WTC11 (cell line): ENCODE data around the gene GALNT18. TPM values are rescaled to one million over a fixed set of nuclear protein-coding genes. Genes with fewer than 3 reads are reported as not detected.

Experiments used
- ATAC-seq: fragments of 200-7000 bp; cut with Tn5 transposase; 2 replicates; pipeline ENCODE4 v1.10.0; 2021; ENCODE audit warnings: mild to moderate bottlenecking, moderate library complexity
- CTCF ChIA-PET: fragments of 300-600 bp; sonication (Branson Sonifier 250); formaldehyde crosslinking; loops from one replicate; lab custom pipeline; 2021; ENCODE audit warnings: antibody characterized with exemption; lab: Charles Lee
- POLR2A ChIA-PET: fragments of 350-600 bp; sonication (Branson Sonifier 250); formaldehyde crosslinking; loops from one replicate; lab custom pipeline; 2021; ENCODE audit warnings: antibody characterized with exemption; lab: Charles Lee
- DNase-seq: peaks from one replicate; pipeline ENCODE4 v3.0.0; 2021; ENCODE audit warnings: low spot score
- H3K27ac Mint-ChIP-seq: 2 replicates; pipeline ENCODE4 v1.8.0; 2021; ENCODE audit warnings: mixed read lengths
- H3K27me3 Mint-ChIP-seq: 2 replicates; pipeline ENCODE4 v1.8.0; 2021; ENCODE audit warnings: low read depth, mild to moderate bottlenecking, moderate library complexity, mixed read lengths
- H3K36me3 Mint-ChIP-seq: 2 replicates; pipeline ENCODE4 v1.8.0; 2021; ENCODE audit warnings: mixed read lengths
- H3K4me1 Mint-ChIP-seq: 2 replicates; pipeline ENCODE4 v1.8.0; 2022; ENCODE audit warnings: mixed read lengths
- H3K4me3 Mint-ChIP-seq: 2 replicates; pipeline ENCODE4 v1.8.0; 2021; ENCODE audit warnings: mild to moderate bottlenecking, moderate library complexity, mixed read lengths
- H3K9me3 Mint-ChIP-seq: 2 replicates; pipeline ENCODE4 v1.8.0; 2021; ENCODE audit warnings: mixed read lengths
- CBFB ChIP-seq: sonication (generic); formaldehyde crosslinking; IDR thresholded peaks from 2 replicates; pipeline ENCODE4 v1.8.1; 2022; ENCODE audit warnings: mild to moderate bottlenecking, low read depth, missing genetic modification reagents
- ELF4 ChIP-seq: sonication (generic); formaldehyde crosslinking; IDR thresholded peaks from 2 replicates; pipeline ENCODE4 v1.8.1; 2022; ENCODE audit warnings: low read depth, mild to moderate bottlenecking, moderate library complexity, missing genetic modification reagents
- IRF2 ChIP-seq: sonication (generic); formaldehyde crosslinking; IDR thresholded peaks from 2 replicates; pipeline ENCODE4 v1.8.0; 2022; ENCODE audit warnings: low read depth, missing genetic modification reagents, borderline replicate concordance
- JUN ChIP-seq: sonication (generic); formaldehyde crosslinking; IDR thresholded peaks from 2 replicates; pipeline ENCODE4 v1.8.0; 2023; ENCODE audit warnings: mild to moderate bottlenecking, missing genetic modification reagents
- KAT7 ChIP-seq: sonication (generic); formaldehyde crosslinking; IDR thresholded peaks from 2 replicates; pipeline ENCODE4 v1.8.1; 2023; ENCODE audit warnings: missing genetic modification reagents, mild to moderate bottlenecking, borderline replicate concordance
- NFYB ChIP-seq: sonication (generic); formaldehyde crosslinking; conservative IDR thresholded peaks from 2 replicates; pipeline ENCODE4 v1.8.0; 2022; ENCODE audit warnings: low read depth, missing genetic modification reagents
- NR2C2 ChIP-seq: sonication (generic); formaldehyde crosslinking; IDR thresholded peaks from 2 replicates; pipeline ENCODE4 v1.8.0; 2022; ENCODE audit warnings: mild to moderate bottlenecking, missing genetic modification reagents
- RELA ChIP-seq: sonication (generic); formaldehyde crosslinking; IDR thresholded peaks from 2 replicates; pipeline ENCODE4 v1.8.1; 2022; ENCODE audit warnings: missing genetic modification reagents, mild to moderate bottlenecking, borderline replicate concordance
- TEAD4 ChIP-seq: sonication (generic); formaldehyde crosslinking; IDR thresholded peaks from 2 replicates; pipeline ENCODE4 v1.8.0; 2022; ENCODE audit warnings: mild to moderate bottlenecking, missing genetic modification reagents
- ZNF219 ChIP-seq: sonication (generic); formaldehyde crosslinking; IDR thresholded peaks from 2 replicates; pipeline ENCODE4 v1.8.0; 2023; ENCODE audit warnings: missing genetic modification reagents, mild to moderate bottlenecking, borderline replicate concordance
- ZNF232 ChIP-seq: sonication (generic); formaldehyde crosslinking; IDR thresholded peaks from 2 replicates; pipeline ENCODE4 v1.8.0; 2022; ENCODE audit warnings: mild to moderate bottlenecking, missing genetic modification reagents
- ZNF396 ChIP-seq: fragments of 250-450 bp; sonication (Bioruptor Pico); IDR thresholded peaks from 2 replicates; pipeline ENCODE4 v1.8.0; 2021; ENCODE audit warnings: mild to moderate bottlenecking, moderate library complexity, borderline replicate concordance
- total RNA-seq: library from RNA; stranded (reverse); gene quantifications from 3 replicates; pipeline ENCODE4 v1.2.3, GENCODE V29; 2021
- TF ChIP-seq, protein P1 (sequence below): sonication (generic); formaldehyde crosslinking; IDR thresholded peaks from 2 replicates; pipeline ENCODE4 v1.8.0; 2023; ENCODE audit warnings: missing genetic modification reagents, mild to moderate bottlenecking, borderline replicate concordance
- TF ChIP-seq, protein P2 (sequence below): fragments of 200-600 bp; IDR thresholded peaks from 2 replicates; pipeline ENCODE4 v1.8.0; 2022; ENCODE audit warnings: antibody characterized with exemption
- TF ChIP-seq, protein P3 (sequence below): sonication (generic); formaldehyde crosslinking; IDR thresholded peaks from 2 replicates; pipeline ENCODE4 v1.8.1; 2023; ENCODE audit warnings: mild to moderate bottlenecking, missing genetic modification reagents, borderline replicate concordance
- TF ChIP-seq, protein P4 (sequence below): sonication (generic); formaldehyde crosslinking; IDR thresholded peaks from 2 replicates; pipeline ENCODE4 v1.8.1; 2023; ENCODE audit warnings: mild to moderate bottlenecking, missing genetic modification reagents
- TF ChIP-seq, protein P5 (sequence below): sonication (generic); formaldehyde crosslinking; IDR thresholded peaks from 2 replicates; pipeline ENCODE4 v1.8.1; 2023; ENCODE audit warnings: mild to moderate bottlenecking, missing genetic modification reagents, moderate library complexity
- TF ChIP-seq, protein P6 (sequence below): fragments of 250-450 bp; sonication (Bioruptor Pico); IDR thresholded peaks from 2 replicates; pipeline ENCODE4 v1.8.0; 2021; ENCODE audit warnings: mild to moderate bottlenecking

GALNT18 gene
- total RNA-seq, 1 experiment from 2014 or later, result 5.0 TPM

DNA sequence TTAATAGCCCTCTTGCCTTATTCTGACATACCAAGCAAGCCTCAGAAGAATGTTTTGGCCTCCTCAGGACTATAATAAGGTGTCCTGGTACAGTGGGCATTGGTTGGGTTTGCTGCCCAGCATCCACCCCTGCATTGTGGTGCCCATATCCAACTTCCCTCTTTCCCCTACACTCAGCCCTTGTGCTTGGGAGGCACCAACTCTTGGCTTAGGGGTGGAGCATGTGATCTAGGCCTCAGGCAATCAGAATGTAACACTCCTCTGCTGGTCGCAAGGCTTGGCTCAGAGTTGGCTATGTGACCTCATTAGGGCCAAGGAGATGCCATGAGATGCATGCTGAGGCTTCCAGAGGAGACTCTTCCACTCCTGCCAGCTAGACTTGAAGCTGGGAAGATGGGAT lies 391.7 kb downstream of the GALNT18 start (continued):
- TF ChIP-seq, protein P1, sequence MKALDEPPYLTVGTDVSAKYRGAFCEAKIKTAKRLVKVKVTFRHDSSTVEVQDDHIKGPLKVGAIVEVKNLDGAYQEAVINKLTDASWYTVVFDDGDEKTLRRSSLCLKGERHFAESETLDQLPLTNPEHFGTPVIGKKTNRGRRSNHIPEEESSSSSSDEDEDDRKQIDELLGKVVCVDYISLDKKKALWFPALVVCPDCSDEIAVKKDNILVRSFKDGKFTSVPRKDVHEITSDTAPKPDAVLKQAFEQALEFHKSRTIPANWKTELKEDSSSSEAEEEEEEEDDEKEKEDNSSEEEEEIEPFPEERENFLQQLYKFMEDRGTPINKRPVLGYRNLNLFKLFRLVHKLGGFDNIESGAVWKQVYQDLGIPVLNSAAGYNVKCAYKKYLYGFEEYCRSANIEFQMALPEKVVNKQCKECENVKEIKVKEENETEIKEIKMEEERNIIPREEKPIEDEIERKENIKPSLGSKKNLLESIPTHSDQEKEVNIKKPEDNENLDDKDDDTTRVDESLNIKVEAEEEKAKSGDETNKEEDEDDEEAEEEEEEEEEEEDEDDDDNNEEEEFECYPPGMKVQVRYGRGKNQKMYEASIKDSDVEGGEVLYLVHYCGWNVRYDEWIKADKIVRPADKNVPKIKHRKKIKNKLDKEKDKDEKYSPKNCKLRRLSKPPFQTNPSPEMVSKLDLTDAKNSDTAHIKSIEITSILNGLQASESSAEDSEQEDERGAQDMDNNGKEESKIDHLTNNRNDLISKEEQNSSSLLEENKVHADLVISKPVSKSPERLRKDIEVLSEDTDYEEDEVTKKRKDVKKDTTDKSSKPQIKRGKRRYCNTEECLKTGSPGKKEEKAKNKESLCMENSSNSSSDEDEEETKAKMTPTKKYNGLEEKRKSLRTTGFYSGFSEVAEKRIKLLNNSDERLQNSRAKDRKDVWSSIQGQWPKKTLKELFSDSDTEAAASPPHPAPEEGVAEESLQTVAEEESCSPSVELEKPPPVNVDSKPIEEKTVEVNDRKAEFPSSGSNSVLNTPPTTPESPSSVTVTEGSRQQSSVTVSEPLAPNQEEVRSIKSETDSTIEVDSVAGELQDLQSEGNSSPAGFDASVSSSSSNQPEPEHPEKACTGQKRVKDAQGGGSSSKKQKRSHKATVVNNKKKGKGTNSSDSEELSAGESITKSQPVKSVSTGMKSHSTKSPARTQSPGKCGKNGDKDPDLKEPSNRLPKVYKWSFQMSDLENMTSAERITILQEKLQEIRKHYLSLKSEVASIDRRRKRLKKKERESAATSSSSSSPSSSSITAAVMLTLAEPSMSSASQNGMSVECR (CRISPR knock-in tag), result no peak
- TF ChIP-seq RELA (CRISPR knock-in tag) (no peak), NR2C2 (CRISPR knock-in tag) (no peak), IRF2 (CRISPR knock-in tag) (no peak)

DNA sequence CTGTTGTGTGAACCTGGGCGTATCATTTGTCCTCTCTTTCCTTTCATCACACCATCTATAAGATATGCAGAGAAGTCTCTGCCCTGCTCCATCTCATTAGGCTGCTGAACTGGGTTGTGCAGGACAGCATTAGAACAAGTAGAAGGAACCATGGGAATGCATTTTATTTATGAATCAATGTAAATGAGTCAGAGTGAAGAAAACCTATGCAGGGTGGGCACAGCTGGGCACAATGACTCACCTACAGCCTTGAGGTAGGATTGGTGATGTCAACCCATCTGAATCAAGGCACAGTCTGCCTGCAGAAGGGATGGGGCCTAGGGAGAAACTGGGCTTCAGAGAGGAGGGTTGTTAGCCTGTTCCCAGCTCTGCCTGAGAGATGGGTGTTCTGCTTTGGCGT lies 392.2 kb downstream of the GALNT18 start:
- CTCF ChIA-PET, result no interaction called here
- TF ChIP-seq, protein P2, sequence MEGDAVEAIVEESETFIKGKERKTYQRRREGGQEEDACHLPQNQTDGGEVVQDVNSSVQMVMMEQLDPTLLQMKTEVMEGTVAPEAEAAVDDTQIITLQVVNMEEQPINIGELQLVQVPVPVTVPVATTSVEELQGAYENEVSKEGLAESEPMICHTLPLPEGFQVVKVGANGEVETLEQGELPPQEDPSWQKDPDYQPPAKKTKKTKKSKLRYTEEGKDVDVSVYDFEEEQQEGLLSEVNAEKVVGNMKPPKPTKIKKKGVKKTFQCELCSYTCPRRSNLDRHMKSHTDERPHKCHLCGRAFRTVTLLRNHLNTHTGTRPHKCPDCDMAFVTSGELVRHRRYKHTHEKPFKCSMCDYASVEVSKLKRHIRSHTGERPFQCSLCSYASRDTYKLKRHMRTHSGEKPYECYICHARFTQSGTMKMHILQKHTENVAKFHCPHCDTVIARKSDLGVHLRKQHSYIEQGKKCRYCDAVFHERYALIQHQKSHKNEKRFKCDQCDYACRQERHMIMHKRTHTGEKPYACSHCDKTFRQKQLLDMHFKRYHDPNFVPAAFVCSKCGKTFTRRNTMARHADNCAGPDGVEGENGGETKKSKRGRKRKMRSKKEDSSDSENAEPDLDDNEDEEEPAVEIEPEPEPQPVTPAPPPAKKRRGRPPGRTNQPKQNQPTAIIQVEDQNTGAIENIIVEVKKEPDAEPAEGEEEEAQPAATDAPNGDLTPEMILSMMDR, result no peak
- TF ChIP-seq, protein P3, sequence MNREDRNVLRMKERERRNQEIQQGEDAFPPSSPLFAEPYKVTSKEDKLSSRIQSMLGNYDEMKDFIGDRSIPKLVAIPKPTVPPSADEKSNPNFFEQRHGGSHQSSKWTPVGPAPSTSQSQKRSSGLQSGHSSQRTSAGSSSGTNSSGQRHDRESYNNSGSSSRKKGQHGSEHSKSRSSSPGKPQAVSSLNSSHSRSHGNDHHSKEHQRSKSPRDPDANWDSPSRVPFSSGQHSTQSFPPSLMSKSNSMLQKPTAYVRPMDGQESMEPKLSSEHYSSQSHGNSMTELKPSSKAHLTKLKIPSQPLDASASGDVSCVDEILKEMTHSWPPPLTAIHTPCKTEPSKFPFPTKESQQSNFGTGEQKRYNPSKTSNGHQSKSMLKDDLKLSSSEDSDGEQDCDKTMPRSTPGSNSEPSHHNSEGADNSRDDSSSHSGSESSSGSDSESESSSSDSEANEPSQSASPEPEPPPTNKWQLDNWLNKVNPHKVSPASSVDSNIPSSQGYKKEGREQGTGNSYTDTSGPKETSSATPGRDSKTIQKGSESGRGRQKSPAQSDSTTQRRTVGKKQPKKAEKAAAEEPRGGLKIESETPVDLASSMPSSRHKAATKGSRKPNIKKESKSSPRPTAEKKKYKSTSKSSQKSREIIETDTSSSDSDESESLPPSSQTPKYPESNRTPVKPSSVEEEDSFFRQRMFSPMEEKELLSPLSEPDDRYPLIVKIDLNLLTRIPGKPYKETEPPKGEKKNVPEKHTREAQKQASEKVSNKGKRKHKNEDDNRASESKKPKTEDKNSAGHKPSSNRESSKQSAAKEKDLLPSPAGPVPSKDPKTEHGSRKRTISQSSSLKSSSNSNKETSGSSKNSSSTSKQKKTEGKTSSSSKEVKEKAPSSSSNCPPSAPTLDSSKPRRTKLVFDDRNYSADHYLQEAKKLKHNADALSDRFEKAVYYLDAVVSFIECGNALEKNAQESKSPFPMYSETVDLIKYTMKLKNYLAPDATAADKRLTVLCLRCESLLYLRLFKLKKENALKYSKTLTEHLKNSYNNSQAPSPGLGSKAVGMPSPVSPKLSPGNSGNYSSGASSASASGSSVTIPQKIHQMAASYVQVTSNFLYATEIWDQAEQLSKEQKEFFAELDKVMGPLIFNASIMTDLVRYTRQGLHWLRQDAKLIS (CRISPR knock-in tag), result no peak
- TF ChIP-seq TEAD4 (no peak), NFYB (no peak), ELF4 (CRISPR knock-in tag) (no peak)
- TF ChIP-seq, all 79 proteins: peak for 0
- no peaks in the 10 kb centered on the region for H3K36me3 Mint-ChIP-seq
- H3K27me3 Mint-ChIP-seq, result peaks cover 8% of the 10 kb centered on the region
- H3K4me3 Mint-ChIP-seq, result no peak overlapping the region
- ATAC-seq (no peak), DNase-seq (no peak)
- POLR2A ChIA-PET, result no interaction called here
- no peak overlapping the region for H3K27ac Mint-ChIP-seq
- no peaks in the 10 kb centered on the region for H3K4me1 Mint-ChIP-seq
- H3K9me3 Mint-ChIP-seq, result peaks cover 16% of the 10 kb centered on the region

DNA sequence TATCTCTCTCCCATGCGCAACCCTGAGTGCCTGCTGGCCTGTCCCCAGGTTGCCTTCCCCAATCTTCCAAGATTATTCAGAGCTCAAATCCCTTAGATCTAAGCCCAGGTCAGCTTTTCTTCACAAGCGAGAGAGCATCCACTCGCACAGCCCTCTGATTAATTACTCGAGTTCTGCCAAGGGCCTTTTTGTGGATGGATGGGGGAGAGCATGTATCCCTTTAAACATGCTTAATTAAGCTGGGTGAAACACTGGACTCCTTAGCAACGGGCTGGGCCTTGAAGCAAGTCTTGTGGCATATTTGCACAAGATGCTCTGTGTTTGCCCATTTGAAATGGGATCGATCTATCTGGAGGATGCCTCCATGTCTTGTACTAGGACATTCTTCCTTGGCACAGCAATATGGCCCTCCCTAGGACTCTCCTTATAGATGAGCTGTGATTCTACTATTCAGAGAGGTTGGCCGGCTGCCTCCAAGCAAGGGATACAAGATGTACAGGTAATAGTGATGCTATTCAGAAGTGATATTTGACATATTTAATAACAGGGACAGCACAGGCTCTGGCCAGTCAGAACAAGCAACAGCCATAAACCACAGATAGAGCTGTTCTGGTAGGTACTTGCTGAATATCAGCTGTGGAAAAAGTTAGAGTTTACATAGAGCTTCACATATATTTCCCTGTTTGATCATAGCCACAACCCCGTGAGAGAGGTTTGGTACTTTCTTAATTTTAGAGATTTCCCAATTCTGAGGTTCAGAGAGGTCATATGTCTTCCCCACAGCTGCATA lies 394.3 kb downstream of the GALNT18 start:
- H3K27ac Mint-ChIP-seq, result no peak overlapping the region
- CTCF ChIA-PET, result interaction anchor here (1.0 to 1.6 kb wide), 2 partner anchors 9 to 70 kb away, joined by 3 read pairs; no protein-coding TSS in a partner anchor
- TF ChIP-seq, protein P4, sequence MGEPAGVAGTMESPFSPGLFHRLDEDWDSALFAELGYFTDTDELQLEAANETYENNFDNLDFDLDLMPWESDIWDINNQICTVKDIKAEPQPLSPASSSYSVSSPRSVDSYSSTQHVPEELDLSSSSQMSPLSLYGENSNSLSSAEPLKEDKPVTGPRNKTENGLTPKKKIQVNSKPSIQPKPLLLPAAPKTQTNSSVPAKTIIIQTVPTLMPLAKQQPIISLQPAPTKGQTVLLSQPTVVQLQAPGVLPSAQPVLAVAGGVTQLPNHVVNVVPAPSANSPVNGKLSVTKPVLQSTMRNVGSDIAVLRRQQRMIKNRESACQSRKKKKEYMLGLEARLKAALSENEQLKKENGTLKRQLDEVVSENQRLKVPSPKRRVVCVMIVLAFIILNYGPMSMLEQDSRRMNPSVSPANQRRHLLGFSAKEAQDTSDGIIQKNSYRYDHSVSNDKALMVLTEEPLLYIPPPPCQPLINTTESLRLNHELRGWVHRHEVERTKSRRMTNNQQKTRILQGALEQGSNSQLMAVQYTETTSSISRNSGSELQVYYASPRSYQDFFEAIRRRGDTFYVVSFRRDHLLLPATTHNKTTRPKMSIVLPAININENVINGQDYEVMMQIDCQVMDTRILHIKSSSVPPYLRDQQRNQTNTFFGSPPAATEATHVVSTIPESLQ (CRISPR knock-in tag), result no peak
- TF ChIP-seq CBFB (CRISPR knock-in tag) (no peak), ZNF396 (no peak), ZNF219 (CRISPR knock-in tag) (no peak), ZNF232 (CRISPR knock-in tag) (no peak), KAT7 (no peak), JUN (CRISPR knock-in tag) (no peak)
- TF ChIP-seq, protein P5, sequence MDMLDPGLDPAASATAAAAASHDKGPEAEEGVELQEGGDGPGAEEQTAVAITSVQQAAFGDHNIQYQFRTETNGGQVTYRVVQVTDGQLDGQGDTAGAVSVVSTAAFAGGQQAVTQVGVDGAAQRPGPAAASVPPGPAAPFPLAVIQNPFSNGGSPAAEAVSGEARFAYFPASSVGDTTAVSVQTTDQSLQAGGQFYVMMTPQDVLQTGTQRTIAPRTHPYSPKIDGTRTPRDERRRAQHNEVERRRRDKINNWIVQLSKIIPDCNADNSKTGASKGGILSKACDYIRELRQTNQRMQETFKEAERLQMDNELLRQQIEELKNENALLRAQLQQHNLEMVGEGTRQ (CRISPR knock-in tag), result no peak
- TF ChIP-seq, protein P6, sequence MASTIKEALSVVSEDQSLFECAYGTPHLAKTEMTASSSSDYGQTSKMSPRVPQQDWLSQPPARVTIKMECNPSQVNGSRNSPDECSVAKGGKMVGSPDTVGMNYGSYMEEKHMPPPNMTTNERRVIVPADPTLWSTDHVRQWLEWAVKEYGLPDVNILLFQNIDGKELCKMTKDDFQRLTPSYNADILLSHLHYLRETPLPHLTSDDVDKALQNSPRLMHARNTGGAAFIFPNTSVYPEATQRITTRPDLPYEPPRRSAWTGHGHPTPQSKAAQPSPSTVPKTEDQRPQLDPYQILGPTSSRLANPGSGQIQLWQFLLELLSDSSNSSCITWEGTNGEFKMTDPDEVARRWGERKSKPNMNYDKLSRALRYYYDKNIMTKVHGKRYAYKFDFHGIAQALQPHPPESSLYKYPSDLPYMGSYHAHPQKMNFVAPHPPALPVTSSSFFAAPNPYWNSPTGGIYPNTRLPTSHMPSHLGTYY (CRISPR knock-in tag), result no peak

More for the DNA sequence above, 394.3 kb downstream of the GALNT18 start:
- peaks cover 16% of the 10 kb centered on the region for H3K9me3 Mint-ChIP-seq
- H3K4me1 Mint-ChIP-seq, result no peaks in the 10 kb centered on the region
- H3K36me3 Mint-ChIP-seq, result no peaks in the 10 kb centered on the region
- H3K4me3 Mint-ChIP-seq, result no peak overlapping the region
- no peak for DNase-seq
- POLR2A ChIA-PET, result no interaction called here
- no peak for ATAC-seq
- no peaks in the 10 kb centered on the region; the same call in 1 of the 2 replicates for H3K27me3 Mint-ChIP-seq
